HG03175 (cell line): ENCODE data around the gene GRPEL1.
"Not testable (repeated sequence)": the region's sequence is repeated elsewhere in the genome, so short reads cannot be mapped to it uniquely, and the experiment has no call there.

Source experiments
- ATAC-seq: cut with Tn5 transposase; IDR thresholded peaks from one replicate; pipeline ENCODE4 v1.9.1; 2021; ENCODE audit warnings: mild to moderate bottlenecking, moderate library complexity; ENCODE audit not compliant: unreplicated experiment

The GRPEL1 gene

DNA sequence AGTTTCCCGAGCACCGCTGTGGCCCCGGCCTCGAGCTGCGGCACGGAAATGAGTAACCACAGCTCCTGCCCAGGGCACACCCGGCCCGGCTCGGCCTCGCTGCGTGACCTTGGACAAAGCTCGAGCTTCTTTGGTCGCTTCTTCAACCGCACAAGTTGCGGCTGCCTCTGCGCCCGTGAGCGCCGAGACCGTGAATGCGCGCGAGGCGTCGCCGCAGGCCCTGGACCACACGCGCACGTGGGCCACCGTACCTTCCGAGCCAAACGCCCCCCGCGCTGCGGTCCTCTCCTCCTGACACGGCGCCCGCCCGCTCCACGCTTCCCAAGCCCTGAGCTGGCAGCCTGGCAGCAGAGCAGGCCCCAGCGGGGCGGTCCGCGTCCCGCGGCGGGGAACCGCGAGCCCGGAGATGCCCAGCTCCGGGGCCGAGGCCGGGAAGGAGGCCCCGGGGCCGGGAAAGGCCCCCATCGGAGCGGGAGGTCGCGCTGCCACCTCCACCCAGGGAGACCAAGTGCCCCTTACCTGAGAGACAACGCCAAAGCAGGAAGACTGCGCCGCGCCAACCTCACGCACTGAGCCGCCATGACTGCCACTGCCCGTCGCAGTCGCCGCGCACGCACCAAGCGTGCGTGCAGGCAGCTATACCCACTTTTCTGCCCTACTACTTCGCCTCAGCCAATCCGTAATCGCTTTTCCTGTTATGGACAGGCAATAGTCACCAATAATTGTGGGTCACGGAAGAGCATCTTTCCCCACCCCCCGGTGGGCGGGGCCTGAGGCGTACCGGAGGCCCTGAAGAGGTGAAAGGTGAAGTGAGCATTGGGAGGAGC is at the start of gene GRPEL1:
TSS of gene GRPEL1 (minus strand) at position 613 of the 827 bp plus-strand sequence. CDS start at position 581, 32 bp downstream.
- peak; percentile 91 for ATAC-seq

- ATAC-seq = no peak
Observed at GRCh38 chr4:7116705-7117104, 48.8 kb upstream of the GRPEL1 start.

GRCh38 chr4:7115557-7116340 is 47.9 kb upstream of the GRPEL1 start:
- no peak for ATAC-seq

DNA sequence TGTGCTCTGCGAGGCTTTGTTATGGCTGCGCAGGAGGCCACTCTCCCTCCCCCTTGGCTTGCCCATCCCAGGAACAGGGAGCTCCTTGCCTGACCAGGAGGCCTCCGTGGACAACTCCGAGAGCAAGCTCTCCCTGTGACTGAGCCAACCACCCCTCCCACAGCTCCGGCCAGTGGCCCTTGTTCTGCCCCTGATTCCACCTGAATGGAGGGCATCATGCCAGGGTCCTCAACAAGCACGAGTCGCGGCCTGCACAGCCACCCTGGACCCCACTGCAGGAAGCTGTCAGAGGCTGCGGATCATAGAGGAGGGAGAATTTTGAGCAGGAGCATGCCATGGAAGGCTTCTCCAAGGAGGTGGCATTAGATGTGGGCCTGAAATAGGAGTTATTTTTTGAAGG is 44.8 kb upstream of the GRPEL1 start:
- ATAC-seq = no peak

- no peak for ATAC-seq
Observed at GRCh38 chr4:7111441-7111840, 43.6 kb upstream of the GRPEL1 start.

DNA sequence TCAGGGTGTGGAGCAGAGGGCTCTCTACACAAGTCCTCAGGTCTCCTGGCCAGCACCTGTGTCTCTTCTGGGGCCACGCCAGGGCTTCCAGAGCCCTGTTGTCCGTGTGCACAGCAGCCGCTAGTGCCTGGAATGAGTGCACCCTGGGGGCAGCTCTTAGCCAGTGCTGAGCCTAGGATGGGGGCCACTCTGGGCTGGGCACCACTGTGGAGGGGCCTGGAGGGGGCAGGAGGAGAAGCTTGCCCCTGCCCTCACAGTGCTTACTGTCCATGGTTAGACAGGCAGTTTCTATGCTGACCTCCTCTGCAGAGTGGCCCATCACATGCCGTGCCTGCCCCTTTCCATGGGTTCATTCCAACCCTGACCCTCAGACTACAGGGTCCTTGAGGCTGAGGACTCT is 42.7 kb upstream of the GRPEL1 start:
- no peak for ATAC-seq

DNA sequence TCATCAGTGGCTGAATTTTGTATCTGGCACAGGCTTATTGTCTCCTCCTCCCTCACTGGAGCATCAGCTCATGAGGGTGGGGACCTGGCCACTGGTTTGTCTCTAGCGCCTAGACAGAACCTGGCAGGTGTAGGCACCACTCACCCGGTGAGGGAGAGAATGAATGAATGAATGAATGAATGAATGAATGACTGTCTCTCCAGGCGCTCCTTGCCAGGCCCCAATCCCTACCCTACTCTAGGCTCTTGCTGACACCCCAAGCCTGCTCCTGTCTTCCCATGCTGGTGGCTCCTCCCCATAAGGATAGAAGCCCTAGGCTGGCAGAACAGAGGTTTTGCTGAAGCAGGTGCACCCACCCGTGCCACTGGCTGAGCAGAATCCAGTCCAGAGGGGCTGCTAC is 41.3 kb upstream of the GRPEL1 start:
- no peak for ATAC-seq

DNA sequence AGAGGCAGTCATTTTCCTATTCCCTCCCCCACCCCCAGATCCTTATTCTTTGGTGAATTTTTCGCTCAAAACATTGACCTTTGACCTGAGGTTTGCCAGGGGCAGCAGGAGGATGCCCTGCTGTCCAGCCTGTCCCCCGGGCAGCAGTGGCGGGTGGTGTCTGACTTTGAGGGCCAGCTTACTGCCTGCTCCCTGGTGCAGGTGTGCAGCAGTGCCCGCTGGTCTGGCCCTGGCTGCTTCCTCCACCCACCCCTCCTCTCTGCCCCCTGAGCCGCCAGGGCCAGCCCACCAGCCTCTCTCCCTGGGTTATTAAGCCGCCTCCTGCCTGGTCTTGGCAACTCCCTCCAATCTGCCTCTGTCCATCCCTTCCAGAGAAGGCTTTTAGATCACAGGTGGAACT is 40.8 kb upstream of the GRPEL1 start:
- ATAC-seq = no peak

DNA sequence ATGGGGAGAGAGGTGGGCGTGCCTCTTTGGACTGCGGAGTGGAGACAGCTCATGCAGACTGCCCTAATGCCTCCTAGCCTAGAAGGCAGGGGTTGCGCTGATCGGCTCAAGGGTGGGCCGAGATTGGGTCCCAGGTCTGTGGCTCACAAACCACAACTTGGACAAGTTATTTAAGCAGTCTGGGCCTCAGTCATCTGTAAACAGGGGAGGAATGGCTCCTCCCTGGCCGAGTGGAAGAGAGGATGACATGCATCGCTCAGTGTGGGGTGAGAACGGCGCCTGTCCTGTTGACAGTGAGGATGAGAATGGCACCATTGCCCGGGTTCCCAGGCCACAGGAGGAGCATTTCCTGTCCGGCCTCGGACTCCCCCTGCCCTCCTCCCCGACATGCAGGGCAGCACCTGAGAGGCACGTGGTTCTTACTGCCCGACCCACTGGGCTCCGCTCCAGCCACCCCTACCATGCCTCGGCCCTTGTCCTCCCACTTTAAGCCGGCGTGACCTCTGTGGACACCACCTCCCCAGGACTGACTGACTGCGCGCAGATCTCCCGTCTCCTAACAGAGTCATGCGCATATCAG is 40.3 kb upstream of the GRPEL1 start:
- no peak for ATAC-seq

DNA sequence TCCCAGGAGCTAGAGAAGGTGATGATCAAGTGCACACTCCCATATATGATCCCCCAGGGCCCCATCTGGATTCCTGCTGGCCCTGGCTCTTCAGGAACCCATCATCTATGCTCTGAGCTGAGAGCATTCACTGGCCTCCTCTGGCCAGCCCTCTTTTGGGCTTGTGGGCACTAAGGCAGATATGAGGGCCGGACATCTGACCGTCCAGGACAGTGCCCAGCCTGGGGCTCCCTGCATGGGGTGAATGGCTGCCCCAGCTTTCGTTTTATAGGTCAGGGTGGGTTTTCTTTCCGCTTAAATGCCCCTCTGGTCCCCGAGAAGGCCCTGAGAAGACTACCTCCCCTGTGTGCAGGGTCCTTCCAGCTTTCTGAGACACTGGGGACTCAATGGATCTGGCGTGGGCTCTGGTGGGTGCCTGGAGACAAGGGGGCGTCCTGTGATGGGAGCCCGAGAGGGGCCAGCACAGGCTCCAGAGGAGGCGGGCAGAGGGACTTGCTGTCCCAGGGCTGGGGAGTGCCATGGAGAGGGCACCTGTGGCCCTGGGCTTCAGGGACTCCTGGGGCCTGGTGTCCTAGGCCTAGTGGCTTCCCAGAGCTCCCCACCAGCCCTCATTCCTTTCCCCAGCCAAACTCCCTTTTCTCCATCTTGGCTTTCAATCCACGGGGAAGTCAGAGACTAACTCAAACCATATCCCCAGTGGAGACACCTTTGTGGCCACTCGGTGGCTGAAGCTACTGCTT is 39.5 kb upstream of the GRPEL1 start:
- no peak for ATAC-seq

- ATAC-seq = no peak
Observed at GRCh38 chr4:7105276-7105675, 37.4 kb upstream of the GRPEL1 start.

- ATAC-seq = no peak
Observed at GRCh38 chr4:7104366-7105031, 36.6 kb upstream of the GRPEL1 start.

- ATAC-seq = no peak
Observed at GRCh38 chr4:7103607-7104365, 35.9 kb upstream of the GRPEL1 start.

DNA sequence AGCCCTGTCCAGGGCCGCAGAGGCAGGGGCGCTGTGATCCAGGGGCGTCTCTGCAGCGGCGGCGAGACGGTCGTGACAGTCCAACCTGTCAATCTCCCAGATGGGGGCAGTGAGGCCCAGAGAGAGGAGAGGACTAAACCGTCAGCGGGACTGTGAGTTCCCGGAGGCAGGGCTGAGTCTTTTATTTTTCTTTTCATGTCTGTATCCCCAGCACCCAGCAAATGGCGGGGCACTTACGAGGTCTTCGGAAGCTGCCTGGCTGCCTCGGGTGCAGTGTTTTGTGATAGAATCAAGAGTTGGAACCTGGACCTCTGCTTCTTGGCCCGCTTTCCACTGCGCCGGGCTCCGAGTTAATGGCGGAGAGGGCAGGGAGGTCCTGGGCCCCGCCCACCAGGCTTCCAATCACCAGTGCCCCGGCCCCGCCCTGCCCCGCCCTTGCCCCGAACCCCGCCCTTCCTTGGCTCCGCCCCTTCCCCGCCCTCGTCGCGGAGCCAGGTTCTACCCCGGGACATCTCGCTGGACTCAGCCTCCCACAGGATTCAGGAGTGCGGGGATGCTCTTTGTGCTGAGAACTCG is 35.3 kb upstream of the GRPEL1 start:
- ATAC-seq = peak; percentile 83

- ATAC-seq = not testable (repeated sequence)
Observed at GRCh38 chr4:7102516-7102909, 34.6 kb upstream of the GRPEL1 start.

- ATAC-seq = peak; percentile 75
Observed at GRCh38 chr4:7101692-7102515, 34.0 kb upstream of the GRPEL1 start.

- no peak for ATAC-seq
Observed at GRCh38 chr4:7096236-7096635, 28.4 kb upstream of the GRPEL1 start.

GRCh38 chr4:7095611-7096155 is 27.8 kb upstream of the GRPEL1 start:
- ATAC-seq = no peak
